Effector CD8-positive, alpha-beta T cell (primary cell): ENCODE results near the gene ZFAND2A.

ENCODE experiments used
- DNase-seq: peaks from one replicate; lab custom pipeline; 2025; lab: John Stamatoyannopoulos, UW

ZFAND2A gene

GRCh38 chr7:1106793-1107421, 53.1 kb downstream of the ZFAND2A start:
- DNase-seq: no peak

- no peak for DNase-seq
These were observed 53.8 kb downstream of the ZFAND2A start for GRCh38 chr7:1106063-1106792.

- DNase-seq: no peak
These were observed 54.8 kb downstream of the ZFAND2A start for GRCh38 chr7:1105189-1105588.

GRCh38 chr7:1104516-1105179, 55.3 kb downstream of the ZFAND2A start:
- DNase-seq: no peak

- no peak for DNase-seq
These were observed 56.0 kb downstream of the ZFAND2A start for GRCh38 chr7:1103789-1104515.

GRCh38 chr7:1103009-1103788, 56.8 kb downstream of the ZFAND2A start:
- no peak for DNase-seq
